Hepatocyte (in vitro differentiated cells): ENCODE results near the gene SYTL3. TPM values are rescaled to one million over a fixed set of nuclear protein-coding genes. Genes with fewer than 3 reads are reported as not detected.

ENCODE experiments used
- DNase-seq: peaks from one replicate; pipeline ENCODE4 v3.0.0-alpha.2; 2016; ENCODE audit warnings: low spot score
- H2AFZ ChIP-seq: fragments of 200-600 bp; sonication (generic); 2 replicates; pipeline ENCODE4 v1.6.0; 2016; ENCODE audit warnings: antibody characterized with exemption, mild to moderate bottlenecking
- H3K27ac ChIP-seq: fragments of 200-600 bp; sonication (generic); 2 replicates; pipeline ENCODE4 v1.5.1; 2016; ENCODE audit warnings: mild to moderate bottlenecking
- H3K27me3 ChIP-seq: fragments of 200-600 bp; sonication (generic); 2 replicates; pipeline ENCODE4 v1.6.1; 2016
- H3K36me3 ChIP-seq: fragments of 200-600 bp; sonication (generic); replicated peaks from 2 replicates; pipeline ENCODE4 v1.5.1; 2016; ENCODE audit warnings: low read depth; ENCODE audit not compliant: insufficient read depth
- H3K4me1 ChIP-seq: fragments of 200-600 bp; sonication (generic); 2 replicates; pipeline ENCODE4 v1.5.1; 2016; ENCODE audit warnings: mild to moderate bottlenecking, moderate library complexity; ENCODE audit not compliant: insufficient read depth
- H3K4me2 ChIP-seq: fragments of 200-600 bp; sonication (generic); 2 replicates; pipeline ENCODE4 v1.6.0; 2016
- H3K4me3 ChIP-seq: fragments of 200-600 bp; sonication (generic); 2 replicates; pipeline ENCODE4 v1.5.1; 2016; ENCODE audit warnings: mild to moderate bottlenecking
- H3K79me2 ChIP-seq: fragments of 200-600 bp; sonication (generic); 2 replicates; pipeline ENCODE4 v1.6.0; 2017; ENCODE audit warnings: mild to moderate bottlenecking
- H3K9me2 ChIP-seq: fragments of 200-600 bp; sonication (generic); replicated peaks from 2 replicates; pipeline ENCODE4 v1.6.0; 2017; ENCODE audit warnings: mild to moderate bottlenecking; ENCODE audit not compliant: insufficient read depth
- H3K9me3 ChIP-seq: fragments of 200-600 bp; sonication (generic); 2 replicates; pipeline ENCODE4 v1.5.1; 2016; ENCODE audit warnings: low read depth, mild to moderate bottlenecking
- H4K20me1 ChIP-seq: fragments of 200-600 bp; sonication (generic); 2 replicates; pipeline ENCODE4 v1.6.0; 2016; ENCODE audit warnings: mild to moderate bottlenecking; ENCODE audit not compliant: insufficient read depth, poor library complexity, severe bottlenecking
- EZH2 ChIP-seq: fragments of 200-600 bp; sonication (generic); IDR thresholded peaks from 2 replicates; pipeline ENCODE4 v1.6.1; 2016; ENCODE audit warnings: antibody characterized with exemption, mild to moderate bottlenecking, borderline replicate concordance
- EZH2phosphoT487 ChIP-seq: fragments of 200-600 bp; sonication (generic); IDR thresholded peaks from one replicate; pipeline ENCODE4 v1.6.1; 2018; ENCODE audit warnings: antibody characterized with exemption, mild to moderate bottlenecking, low read depth, moderate library complexity; ENCODE audit not compliant: unreplicated experiment, severe bottlenecking
- WGBS: methylation state at CpG from one replicate; pipeline ENCODE4 v1.1.6; 2016; ENCODE audit warnings: low lambda C conversion rate; ENCODE audit errors: missing lambda C conversion rate; 5-methylcytosine and 5-hydroxymethylcytosine counted together
- polyA plus RNA-seq: library from polyadenylated mRNA; unstranded; fragments of >200 nt; fragmentation: Nextera tagmentation; extraction: Ambion mirVana; gene quantifications from 2 replicates; pipeline ENCODE4 v1.2.1, GENCODE V29; 2016
- total RNA-seq: library from RNA; depleted of rRNA; stranded (reverse); fragments of >200 nt; gene quantifications from 2 replicates; pipeline ENCODE4 v1.2.3, GENCODE V29; 2014
- TF ChIP-seq, protein P1 (sequence below): fragments of 200-600 bp; sonication (generic); IDR thresholded peaks from 2 replicates; pipeline ENCODE4 v1.5.1; 2016; ENCODE audit warnings: antibody characterized with exemption, mild to moderate bottlenecking; ENCODE audit not compliant: poor library complexity

SYTL3 gene
- total and polyA plus RNA-seq, 2 experiments from 2014 or later, result 1.4 to 1.5 TPM

DNA sequence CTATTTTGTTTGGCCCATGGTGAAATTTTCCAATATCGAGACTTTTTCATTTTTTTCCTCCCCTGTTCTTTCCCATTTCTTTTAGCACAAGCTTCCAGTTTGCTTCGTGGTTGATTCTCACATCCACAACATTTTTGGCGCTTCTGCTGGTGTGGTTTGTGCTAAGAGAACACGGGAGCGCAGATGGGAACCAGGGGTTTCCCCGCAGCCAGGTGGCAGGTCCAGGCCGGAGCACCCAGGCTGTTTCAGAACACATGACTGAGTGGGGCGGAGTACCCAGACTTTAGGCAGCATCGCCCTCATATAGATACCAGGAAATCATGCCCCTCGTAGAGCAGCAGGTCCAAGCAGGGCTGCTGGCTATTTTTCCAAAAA, 58.0 kb downstream of the SYTL3 start:
- peaks cover 49% of the 10 kb centered on the region for H3K4me1 ChIP-seq
- peaks cover 3% of the 10 kb centered on the region for H3K79me2 ChIP-seq
- peak overlapping the region; percentile 94 for H3K27ac ChIP-seq
- DNase-seq, result peak; percentile 57
- peak overlapping the region; percentile 59 for H3K4me2 ChIP-seq
- no peak for TF ChIP-seq EZH2
- no peak for TF ChIP-seq EZH2phosphoT487
- TF ChIP-seq, protein P1, sequence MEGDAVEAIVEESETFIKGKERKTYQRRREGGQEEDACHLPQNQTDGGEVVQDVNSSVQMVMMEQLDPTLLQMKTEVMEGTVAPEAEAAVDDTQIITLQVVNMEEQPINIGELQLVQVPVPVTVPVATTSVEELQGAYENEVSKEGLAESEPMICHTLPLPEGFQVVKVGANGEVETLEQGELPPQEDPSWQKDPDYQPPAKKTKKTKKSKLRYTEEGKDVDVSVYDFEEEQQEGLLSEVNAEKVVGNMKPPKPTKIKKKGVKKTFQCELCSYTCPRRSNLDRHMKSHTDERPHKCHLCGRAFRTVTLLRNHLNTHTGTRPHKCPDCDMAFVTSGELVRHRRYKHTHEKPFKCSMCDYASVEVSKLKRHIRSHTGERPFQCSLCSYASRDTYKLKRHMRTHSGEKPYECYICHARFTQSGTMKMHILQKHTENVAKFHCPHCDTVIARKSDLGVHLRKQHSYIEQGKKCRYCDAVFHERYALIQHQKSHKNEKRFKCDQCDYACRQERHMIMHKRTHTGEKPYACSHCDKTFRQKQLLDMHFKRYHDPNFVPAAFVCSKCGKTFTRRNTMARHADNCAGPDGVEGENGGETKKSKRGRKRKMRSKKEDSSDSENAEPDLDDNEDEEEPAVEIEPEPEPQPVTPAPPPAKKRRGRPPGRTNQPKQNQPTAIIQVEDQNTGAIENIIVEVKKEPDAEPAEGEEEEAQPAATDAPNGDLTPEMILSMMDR, result no peak
- 55% methylated on average over 10 of the region's 10 CpGs for WGBS
- no peak overlapping the region for H3K4me3 ChIP-seq
- H3K36me3 ChIP-seq, result no peaks in the 10 kb centered on the region
- no peaks in the 10 kb centered on the region for H3K27me3 ChIP-seq
- no peaks in the 10 kb centered on the region for H4K20me1 ChIP-seq
- no peaks in the 10 kb centered on the region for H3K9me3 ChIP-seq
- no peak overlapping the region for H2AFZ ChIP-seq
- H3K9me2 ChIP-seq, result no peaks in the 10 kb centered on the region

DNA sequence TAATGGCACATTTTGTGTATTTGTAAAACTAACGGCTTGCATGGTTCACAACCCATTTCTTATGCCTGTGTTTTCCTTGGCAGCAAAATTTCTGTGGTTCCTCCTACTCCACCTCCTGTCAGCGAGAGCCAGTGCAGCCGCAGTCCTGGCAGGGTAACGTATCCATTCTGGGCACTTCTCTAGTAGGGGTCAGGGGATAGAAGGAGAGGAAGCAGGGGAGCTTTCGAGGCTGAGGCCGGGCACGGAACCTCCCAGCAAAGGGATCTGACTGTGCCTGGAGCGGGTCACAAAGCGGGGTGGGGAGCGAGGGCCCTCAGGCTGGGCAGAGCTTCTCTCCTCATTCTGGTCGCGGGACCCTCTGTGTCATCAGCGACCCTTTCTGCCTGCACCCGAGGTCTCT, 58.4 kb downstream of the SYTL3 start:
- H3K4me1 ChIP-seq, result peaks cover 48% of the 10 kb centered on the region
- H3K36me3 ChIP-seq, result no peaks in the 10 kb centered on the region
- peak overlapping the region; percentile 59 for H3K4me2 ChIP-seq
- TF ChIP-seq EZH2phosphoT487 (no peak), EZH2 (no peak)
- TF ChIP-seq, protein P1, result no peak
- no peaks in the 10 kb centered on the region for H3K27me3 ChIP-seq
- 73% methylated on average over 14 of the region's 14 CpGs for WGBS
- H3K4me3 ChIP-seq, result no peak overlapping the region
- H3K27ac ChIP-seq, result peak overlapping the region; percentile 94
- H4K20me1 ChIP-seq, result no peaks in the 10 kb centered on the region
- no peaks in the 10 kb centered on the region for H3K9me2 ChIP-seq
- H3K79me2 ChIP-seq, result peaks cover 3% of the 10 kb centered on the region
- peak; percentile 37 for DNase-seq
- no peak overlapping the region for H2AFZ ChIP-seq
- H3K9me3 ChIP-seq, result no peaks in the 10 kb centered on the region

DNA sequence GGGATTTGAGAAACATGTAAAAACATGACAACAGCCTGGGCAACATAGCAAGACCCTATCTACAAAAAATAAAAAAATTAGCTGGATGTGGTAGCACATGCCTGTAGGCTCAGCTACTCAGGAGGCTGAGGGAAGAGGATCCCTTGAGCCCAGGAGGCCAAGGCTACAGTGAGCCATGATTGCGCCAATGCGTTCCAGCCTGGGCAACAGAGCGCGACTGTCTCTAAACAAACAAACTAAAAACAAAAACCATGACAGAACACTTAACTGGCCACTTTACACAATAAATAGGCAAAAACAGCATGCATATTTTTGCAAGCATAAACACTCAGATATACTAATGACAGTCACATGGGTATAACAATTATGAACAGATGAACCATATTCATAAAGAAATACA, 60.0 kb downstream of the SYTL3 start:
- H3K27ac ChIP-seq, result no peak overlapping the region
- H4K20me1 ChIP-seq, result no peaks in the 10 kb centered on the region
- H3K4me2 ChIP-seq, result no peak overlapping the region
- TF ChIP-seq EZH2phosphoT487 (no peak), EZH2 (no peak)
- TF ChIP-seq, protein P1, result no peak
- no peak for DNase-seq
- H3K9me3 ChIP-seq, result no peaks in the 10 kb centered on the region
- H3K9me2 ChIP-seq, result no peaks in the 10 kb centered on the region
- no peaks in the 10 kb centered on the region for H3K36me3 ChIP-seq
- WGBS, result 100% methylated on average over 4 of the region's 4 CpGs
- no peak overlapping the region for H3K4me3 ChIP-seq
- peaks cover 3% of the 10 kb centered on the region for H3K79me2 ChIP-seq
- H3K27me3 ChIP-seq, result no peaks in the 10 kb centered on the region
- peaks cover 44% of the 10 kb centered on the region for H3K4me1 ChIP-seq
- H2AFZ ChIP-seq, result no peak overlapping the region

DNA sequence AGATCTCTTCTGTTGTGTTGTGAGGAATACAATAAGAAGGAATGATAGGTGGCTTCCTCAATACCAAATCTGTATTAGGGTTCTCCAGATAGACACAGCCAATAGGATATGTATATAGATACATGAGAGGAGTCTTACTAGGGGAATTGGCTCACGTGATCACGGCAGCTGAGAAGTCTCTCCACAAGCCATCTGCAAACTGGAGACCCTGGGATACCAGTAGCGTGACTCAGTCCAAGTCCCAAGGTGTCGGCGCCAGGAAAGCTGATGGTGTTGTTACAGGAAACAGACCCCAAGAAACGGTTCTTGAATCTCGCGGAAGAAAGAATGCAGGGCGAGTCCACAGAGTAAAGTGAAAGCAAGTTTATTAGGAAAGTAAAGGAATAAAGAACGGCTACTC, 61.4 kb downstream of the SYTL3 start:
- H3K4me3 ChIP-seq, result no peak overlapping the region
- H3K9me3 ChIP-seq, result no peaks in the 10 kb centered on the region
- peak overlapping the region; percentile 50 for H3K27ac ChIP-seq
- no peak for TF ChIP-seq EZH2
- TF ChIP-seq EZH2phosphoT487, result no peak
- TF ChIP-seq, protein P1, result no peak
- H4K20me1 ChIP-seq, result no peaks in the 10 kb centered on the region
- H3K36me3 ChIP-seq, result no peaks in the 10 kb centered on the region
- 51% methylated on average over 10 of the region's 10 CpGs for WGBS
- H2AFZ ChIP-seq, result peak overlapping the region; percentile 39
- DNase-seq, result peak; percentile 34
- peak overlapping the region; percentile 60 for H3K4me2 ChIP-seq
- peaks cover 3% of the 10 kb centered on the region for H3K79me2 ChIP-seq
- no peaks in the 10 kb centered on the region for H3K9me2 ChIP-seq
- no peaks in the 10 kb centered on the region for H3K27me3 ChIP-seq
- H3K4me1 ChIP-seq, result peaks cover 33% of the 10 kb centered on the region
